Liver (tissue), 3 donors: ENCODE results near the gene TWNK.

Source experiments
- JUND ChIP-seq, 2 donors: IDR thresholded peaks; 2 replicates each; pipeline ENCODE4 v1.6.1; 2016; ENCODE audit warnings: antibody characterized with exemption in 2 of 2
- RAD21 ChIP-seq, 2 donors: IDR thresholded peaks; 2 replicates each; pipeline ENCODE4 v1.6.1; 2016; ENCODE audit warnings: antibody characterized with exemption in 2 of 2, mild to moderate bottlenecking in 2 of 2
- TF ChIP-seq, protein P1 (sequence below): fragments of 150-350 bp; IDR thresholded peaks from 2 replicates; pipeline ENCODE4 v1.5.1; 2017; ENCODE audit warnings: improper control_type of control experiment, low read depth, low read length; ENCODE audit not compliant: missing input control
- TF ChIP-seq, protein P2 (sequence below): IDR thresholded peaks from 2 replicates; pipeline ENCODE4 v1.6.1; 2016; ENCODE audit warnings: antibody characterized with exemption, mild to moderate bottlenecking
- donor health status: healthy.
- donor health status: healthy.

DNA sequence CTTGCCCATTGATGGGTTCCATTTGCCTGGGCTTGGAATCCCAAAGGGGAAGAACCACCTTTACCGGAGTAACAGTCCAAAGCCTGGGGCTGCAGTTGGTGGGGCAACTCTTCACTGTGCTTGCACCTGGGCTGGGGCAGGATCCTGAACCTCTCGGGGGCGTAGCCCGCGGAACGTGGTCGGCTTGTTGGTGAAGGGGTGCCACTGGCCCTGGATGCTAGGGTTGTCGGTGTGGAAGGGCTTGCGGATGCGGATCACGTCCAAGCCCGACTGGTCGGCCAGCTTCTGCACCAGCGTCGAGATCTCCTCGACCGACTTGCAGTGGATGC, 756 bp upstream of the TWNK start:
- TF ChIP-seq, protein P1, sequence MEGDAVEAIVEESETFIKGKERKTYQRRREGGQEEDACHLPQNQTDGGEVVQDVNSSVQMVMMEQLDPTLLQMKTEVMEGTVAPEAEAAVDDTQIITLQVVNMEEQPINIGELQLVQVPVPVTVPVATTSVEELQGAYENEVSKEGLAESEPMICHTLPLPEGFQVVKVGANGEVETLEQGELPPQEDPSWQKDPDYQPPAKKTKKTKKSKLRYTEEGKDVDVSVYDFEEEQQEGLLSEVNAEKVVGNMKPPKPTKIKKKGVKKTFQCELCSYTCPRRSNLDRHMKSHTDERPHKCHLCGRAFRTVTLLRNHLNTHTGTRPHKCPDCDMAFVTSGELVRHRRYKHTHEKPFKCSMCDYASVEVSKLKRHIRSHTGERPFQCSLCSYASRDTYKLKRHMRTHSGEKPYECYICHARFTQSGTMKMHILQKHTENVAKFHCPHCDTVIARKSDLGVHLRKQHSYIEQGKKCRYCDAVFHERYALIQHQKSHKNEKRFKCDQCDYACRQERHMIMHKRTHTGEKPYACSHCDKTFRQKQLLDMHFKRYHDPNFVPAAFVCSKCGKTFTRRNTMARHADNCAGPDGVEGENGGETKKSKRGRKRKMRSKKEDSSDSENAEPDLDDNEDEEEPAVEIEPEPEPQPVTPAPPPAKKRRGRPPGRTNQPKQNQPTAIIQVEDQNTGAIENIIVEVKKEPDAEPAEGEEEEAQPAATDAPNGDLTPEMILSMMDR, result no peak
- TF ChIP-seq, protein P2, sequence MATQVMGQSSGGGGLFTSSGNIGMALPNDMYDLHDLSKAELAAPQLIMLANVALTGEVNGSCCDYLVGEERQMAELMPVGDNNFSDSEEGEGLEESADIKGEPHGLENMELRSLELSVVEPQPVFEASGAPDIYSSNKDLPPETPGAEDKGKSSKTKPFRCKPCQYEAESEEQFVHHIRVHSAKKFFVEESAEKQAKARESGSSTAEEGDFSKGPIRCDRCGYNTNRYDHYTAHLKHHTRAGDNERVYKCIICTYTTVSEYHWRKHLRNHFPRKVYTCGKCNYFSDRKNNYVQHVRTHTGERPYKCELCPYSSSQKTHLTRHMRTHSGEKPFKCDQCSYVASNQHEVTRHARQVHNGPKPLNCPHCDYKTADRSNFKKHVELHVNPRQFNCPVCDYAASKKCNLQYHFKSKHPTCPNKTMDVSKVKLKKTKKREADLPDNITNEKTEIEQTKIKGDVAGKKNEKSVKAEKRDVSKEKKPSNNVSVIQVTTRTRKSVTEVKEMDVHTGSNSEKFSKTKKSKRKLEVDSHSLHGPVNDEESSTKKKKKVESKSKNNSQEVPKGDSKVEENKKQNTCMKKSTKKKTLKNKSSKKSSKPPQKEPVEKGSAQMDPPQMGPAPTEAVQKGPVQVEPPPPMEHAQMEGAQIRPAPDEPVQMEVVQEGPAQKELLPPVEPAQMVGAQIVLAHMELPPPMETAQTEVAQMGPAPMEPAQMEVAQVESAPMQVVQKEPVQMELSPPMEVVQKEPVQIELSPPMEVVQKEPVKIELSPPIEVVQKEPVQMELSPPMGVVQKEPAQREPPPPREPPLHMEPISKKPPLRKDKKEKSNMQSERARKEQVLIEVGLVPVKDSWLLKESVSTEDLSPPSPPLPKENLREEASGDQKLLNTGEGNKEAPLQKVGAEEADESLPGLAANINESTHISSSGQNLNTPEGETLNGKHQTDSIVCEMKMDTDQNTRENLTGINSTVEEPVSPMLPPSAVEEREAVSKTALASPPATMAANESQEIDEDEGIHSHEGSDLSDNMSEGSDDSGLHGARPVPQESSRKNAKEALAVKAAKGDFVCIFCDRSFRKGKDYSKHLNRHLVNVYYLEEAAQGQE, result no peak
- no peak for TF ChIP-seq JUND (IDR thresholded peaks at IDR 0.05)
- no peak for TF ChIP-seq RAD21 (IDR thresholded peaks at IDR 0.05)
